BLaER1 treated with 17β-estradiol and CSF1 and Interleukin-3, amounts not matched to agents 10 nM and 100 nM (cell line): ENCODE measurements around the gene NFATC4.

Experiments used
- H3K27ac ChIP-seq, 11 experiments: shearing (Covaris generic); formaldehyde crosslinking; 2 replicates each; pipeline ENCODE4 v1.8.1; 2022
- H3K27me3 ChIP-seq, 11 experiments: shearing (Covaris generic); formaldehyde crosslinking; 2 replicates each; pipeline ENCODE4 v1.8.1; 2022
- H3K36me3 ChIP-seq, 11 experiments: shearing (Covaris generic); formaldehyde crosslinking; 2 replicates each; pipeline ENCODE4 v1.8.1; 2022
- H3K4me1 ChIP-seq, 10 experiments: shearing (Covaris generic); formaldehyde crosslinking; 2 replicates each; pipeline ENCODE4 v1.8.1; 2022
- H3K4me2 ChIP-seq, 11 experiments: shearing (Covaris generic); formaldehyde crosslinking; 2 replicates each; pipeline ENCODE4 v1.8.1; 2022
- H3K4me3 ChIP-seq, 10 experiments: shearing (Covaris generic); formaldehyde crosslinking; 2 replicates each; pipeline ENCODE4 v1.8.1; 2022
- H3K9ac ChIP-seq, 11 experiments: shearing (Covaris generic); formaldehyde crosslinking; 2 replicates each; pipeline ENCODE4 v1.8.1; 2022
- H3K9me3 ChIP-seq, 11 experiments: shearing (Covaris generic); formaldehyde crosslinking; replicated peaks in 1 of 11; 2 replicates each; pipeline ENCODE4 v1.8.1; 2022
- H4K20me1 ChIP-seq, 11 experiments: shearing (Covaris generic); formaldehyde crosslinking; 2 replicates each; pipeline ENCODE4 v1.8.1; 2022
- Cebpa-rat ChIP-seq, 11 experiments: shearing (Covaris generic); IDR thresholded peaks; 2 replicates each; pipeline ENCODE4 v1.8.1; 2022

The NFATC4 gene

DNA sequence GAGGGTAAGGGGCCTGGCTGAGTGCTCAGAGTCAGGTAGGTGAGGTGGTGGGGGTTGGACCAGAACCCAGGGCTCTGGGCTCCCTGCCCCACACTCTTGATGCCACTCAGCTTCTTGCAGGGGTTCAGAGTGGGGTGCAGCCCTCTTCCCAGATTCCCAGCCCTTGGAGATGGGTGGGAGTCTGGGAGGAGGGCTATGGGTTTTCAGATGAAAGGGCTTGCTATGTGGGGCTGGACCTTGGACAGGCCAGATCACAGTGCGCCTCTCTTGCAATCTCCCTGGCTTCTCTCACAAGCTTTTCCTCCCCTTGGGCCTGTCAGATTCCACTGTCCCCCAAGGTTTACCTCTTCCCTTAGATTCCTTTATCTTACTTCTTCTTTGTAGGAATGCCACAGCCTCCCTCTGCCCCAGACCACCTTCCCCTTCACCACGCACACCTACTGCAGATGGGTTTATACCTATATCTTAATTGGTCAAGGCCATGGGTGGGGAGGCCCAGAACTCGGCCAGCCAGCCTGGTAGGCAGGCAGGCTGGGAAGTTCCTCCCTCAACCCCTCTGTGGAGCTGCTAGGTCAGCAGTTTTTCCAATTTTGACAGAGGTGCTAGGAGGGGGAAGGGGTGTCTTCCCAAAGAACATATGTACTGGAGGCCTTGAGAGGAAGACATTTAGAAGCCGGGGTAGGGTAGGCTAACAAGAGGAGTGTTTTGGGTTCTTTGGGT, 32.2 kb downstream of the NFATC4 start:
- Histone ChIP-seq H3K9ac (peak overlapping the region in 9 of 11 experiments; percentile 67 to 80 (median 74); a peak in 17 of 22 replicates), H3K27me3 (no peaks in the 10 kb centered on the region), H3K36me3 (peaks cover 0 to 15% (median 1%) of the 10 kb centered on the region in 11 experiments; a peak in 7 of 22 replicates), H3K4me1 (peaks cover 54 to 87% (median 78%) of the 10 kb centered on the region in 10 experiments), H3K27ac (peak overlapping the region in 4 of 11 experiments; percentile 58 to 67 (median 66); a peak in 5 of 22 replicates), H3K4me2 (peak overlapping the region; percentile 92 to 99 (median 96)), H3K9me3 (no peaks in the 10 kb centered on the region), H4K20me1 (peaks cover 0 to 7% (median 0%) of the 10 kb centered on the region in 11 experiments; a peak in 3 of 22 replicates), H3K4me3 (peak overlapping the region; percentile 49 to 78 (median 68); a peak in 18 of 20 replicates)
- TF ChIP-seq Cebpa-rat (IDR thresholded peaks at IDR 0.05) = no peak

DNA sequence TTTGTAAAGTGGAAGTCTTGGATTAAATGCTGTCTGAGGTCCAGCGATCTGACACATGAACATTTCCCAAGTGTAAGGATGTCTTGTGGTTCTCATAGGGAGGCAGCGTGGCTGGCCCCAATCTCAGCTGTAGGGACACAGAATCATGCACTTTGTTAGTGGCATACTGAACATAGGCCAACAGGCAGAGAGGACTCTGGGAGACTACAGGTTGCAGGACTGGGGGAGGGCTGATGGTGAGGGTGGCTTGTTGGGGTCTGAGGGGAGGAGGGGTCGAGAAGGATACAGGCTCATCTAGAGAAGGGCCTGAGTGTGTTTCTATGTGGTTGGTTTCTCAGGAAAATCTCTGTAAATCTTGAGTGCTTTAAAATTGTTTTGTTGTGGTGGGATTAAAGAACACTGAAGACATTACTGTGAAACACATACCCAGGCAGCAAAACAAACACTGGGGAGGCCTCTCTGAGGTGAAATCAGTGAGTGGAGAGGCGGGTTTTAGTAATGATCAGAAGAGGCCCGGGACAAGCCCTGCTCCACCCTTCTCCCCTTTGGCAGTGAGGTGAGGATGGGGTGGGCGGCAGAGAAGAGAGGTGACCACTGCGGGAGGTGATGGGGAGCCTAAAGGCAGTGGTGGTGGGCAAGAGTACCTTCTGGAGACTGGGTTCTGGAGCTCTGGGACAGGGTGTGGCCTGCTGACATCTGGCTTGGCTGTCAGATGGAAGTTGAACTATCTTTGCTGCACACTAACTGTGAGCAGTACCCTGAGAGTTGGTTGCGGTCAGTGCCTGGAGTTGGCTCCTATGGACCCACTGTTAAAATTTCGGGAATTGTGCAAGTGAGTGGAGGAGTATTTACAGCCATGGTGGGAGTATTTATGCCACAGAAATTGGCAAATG, 34.1 kb downstream of the NFATC4 start:
- Histone ChIP-seq H3K4me3 (no peak overlapping the region), H4K20me1 (peaks cover 0 to 7% (median 0%) of the 10 kb centered on the region in 11 experiments; a peak in 3 of 22 replicates), H3K9ac (peak overlapping the region in 3 of 11 experiments; percentile 1 to 31 (median 2); a peak in 2 of 22 replicates), H3K27ac (no peak overlapping the region), H3K27me3 (no peaks in the 10 kb centered on the region), H3K36me3 (peaks cover 0 to 33% (median 10%) of the 10 kb centered on the region in 11 experiments; a peak in 12 of 22 replicates), H3K4me2 (peak overlapping the region; percentile 43 to 99 (median 96); a peak in 20 of 22 replicates), H3K9me3 (no peaks in the 10 kb centered on the region), H3K4me1 (peaks cover 36 to 75% (median 63%) of the 10 kb centered on the region in 10 experiments)
- TF ChIP-seq Cebpa-rat (IDR thresholded peaks at IDR 0.05) = no peak

DNA sequence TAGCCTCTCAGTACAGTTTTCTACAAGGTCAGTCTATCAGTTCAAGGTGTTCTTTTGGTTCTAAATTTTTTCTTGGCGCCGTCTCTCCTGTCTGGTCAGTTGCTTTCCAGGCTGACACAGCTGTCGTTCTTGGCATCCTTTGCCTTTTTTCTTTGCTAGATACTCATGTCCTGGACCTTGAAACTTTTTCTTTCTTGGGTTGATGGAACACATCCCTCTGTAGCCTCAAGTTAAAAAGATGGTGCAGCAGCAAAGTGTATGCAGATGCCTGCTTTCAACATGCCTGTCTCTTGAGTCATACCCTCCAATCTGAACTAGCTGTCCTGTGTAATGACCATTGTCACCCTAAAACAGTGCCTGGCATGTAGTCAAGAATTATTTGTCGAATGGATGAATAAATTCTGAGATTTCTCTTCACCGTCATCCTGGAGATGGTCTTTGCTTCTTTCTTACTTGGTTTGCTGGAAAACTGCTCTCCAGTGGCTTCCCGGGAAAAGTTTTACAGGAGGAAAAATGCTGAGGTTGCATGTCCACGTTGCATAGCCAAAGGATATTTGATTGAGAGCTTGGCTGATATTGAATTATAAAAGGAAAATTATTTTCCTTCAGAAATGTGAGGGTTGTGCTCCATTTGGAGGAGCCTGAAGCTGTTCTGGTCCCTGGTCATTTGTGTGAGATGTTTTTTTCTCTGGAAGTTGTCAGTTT, 35.5 kb downstream of the NFATC4 start:
- Histone ChIP-seq H3K36me3 (peaks cover 0 to 47% (median 20%) of the 10 kb centered on the region in 11 experiments; a peak in 16 of 22 replicates), H3K9me3 (no peaks in the 10 kb centered on the region), H4K20me1 (peaks cover 0 to 7% (median 0%) of the 10 kb centered on the region in 11 experiments; a peak in 3 of 22 replicates), H3K27me3 (no peaks in the 10 kb centered on the region), H3K9ac (no peak overlapping the region), H3K4me1 (peaks cover 22 to 77% (median 66%) of the 10 kb centered on the region in 10 experiments), H3K4me2 (peak overlapping the region in 7 of 11 experiments; percentile 9 to 49 (median 30); a peak in 7 of 22 replicates), H3K4me3 (no peak overlapping the region), H3K27ac (no peak overlapping the region)
- TF ChIP-seq Cebpa-rat (IDR thresholded peaks at IDR 0.05) = no peak

DNA sequence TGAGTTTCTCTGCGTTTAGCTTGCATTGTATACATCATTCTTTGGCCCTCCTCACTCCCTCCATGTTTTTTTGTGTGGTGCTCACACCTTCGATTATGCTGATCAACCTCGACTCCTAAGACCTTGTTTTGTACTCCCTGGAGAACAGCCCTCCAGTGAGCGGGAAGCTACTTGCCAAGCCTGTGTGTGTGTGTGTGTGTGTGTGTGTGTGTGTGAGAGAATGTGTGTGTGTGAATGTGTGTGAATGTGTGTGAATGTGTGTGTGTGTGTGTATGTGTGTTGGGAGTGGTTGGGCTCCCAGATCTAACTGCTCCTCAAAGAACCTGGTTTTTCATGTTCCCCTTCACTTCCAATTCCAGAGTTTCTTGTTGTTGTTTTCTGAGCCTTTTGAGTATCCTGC, 36.8 kb downstream of the NFATC4 start:
- Histone ChIP-seq H3K4me1 (peaks cover 13 to 84% (median 72%) of the 10 kb centered on the region in 10 experiments), H3K27ac (no peak overlapping the region), H3K9ac (no peak overlapping the region), H3K27me3 (no peaks in the 10 kb centered on the region), H3K4me3 (no peak overlapping the region), H3K4me2 (peak overlapping the region in 3 of 11 experiments; percentile 8 to 49 (median 21); a peak in 4 of 22 replicates), H3K36me3 (peaks cover 0 to 49% (median 22%) of the 10 kb centered on the region in 11 experiments; a peak in 16 of 22 replicates), H4K20me1 (peaks cover 0 to 7% (median 0%) of the 10 kb centered on the region in 11 experiments; a peak in 3 of 22 replicates), H3K9me3 (no peaks in the 10 kb centered on the region)
- TF ChIP-seq Cebpa-rat (IDR thresholded peaks at IDR 0.05) = no peak

DNA sequence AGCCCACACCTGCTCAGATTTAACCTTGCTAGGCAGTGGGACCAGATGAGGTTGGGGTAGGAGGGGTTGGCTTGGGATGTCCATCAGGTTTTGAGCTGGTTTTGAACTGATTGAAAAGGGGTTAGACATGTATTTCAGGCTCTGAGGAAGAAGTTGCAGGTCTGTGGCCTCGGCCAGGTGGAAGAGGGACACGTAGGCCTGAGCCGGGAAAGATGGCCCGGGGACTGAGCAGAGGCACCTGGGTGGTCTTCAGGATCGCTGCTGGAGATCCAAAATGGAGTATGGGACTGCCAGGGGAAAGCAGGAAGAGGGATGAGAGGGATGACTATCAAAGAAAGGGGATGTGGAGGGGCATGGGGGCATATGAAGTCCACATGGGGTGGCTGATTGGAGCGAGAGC, 38.4 kb downstream of the NFATC4 start:
- peaks cover 0 to 59% (median 22%) of the 10 kb centered on the region in 11 experiments; a peak in 16 of 22 replicates for H3K36me3 ChIP-seq
- H3K9me3 ChIP-seq = no peaks in the 10 kb centered on the region
- no peak for TF ChIP-seq Cebpa-rat (IDR thresholded peaks at IDR 0.05)

DNA sequence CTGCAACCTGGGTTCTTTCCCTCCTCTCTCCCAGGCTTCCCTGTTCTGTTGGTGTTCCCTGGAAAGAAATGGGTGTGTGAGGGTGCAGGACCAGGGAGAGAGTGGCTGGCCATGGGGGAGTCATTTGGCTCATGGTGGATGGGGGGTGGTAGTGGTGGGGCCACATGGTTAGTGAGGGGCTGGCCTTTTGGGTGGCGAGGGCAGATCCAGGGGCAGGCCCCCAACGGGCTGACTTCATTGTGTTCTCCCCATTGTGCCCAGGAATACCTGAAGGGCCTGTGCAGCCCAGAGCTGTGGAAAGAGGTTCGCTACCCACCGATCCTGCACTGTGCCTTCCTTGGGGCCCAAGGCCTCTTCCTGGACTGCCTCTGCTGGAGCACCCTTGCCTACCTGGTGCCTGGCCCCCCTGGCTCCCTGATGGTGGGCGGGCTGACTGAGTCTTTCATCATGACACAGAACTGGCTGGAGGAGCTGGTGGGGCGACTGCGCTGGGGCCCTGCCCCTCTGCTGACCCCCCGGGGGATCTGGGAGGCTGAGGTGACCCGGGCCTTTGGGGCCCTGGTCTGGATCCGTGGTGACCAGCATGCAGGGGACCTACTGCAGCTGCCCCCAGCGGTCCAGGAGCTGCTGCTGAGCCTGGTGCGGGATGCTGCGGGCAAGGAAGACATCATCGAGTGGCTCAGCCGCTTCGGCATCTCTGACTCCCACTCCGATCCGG, 39.8 kb downstream of the NFATC4 start:
- no peak for TF ChIP-seq Cebpa-rat (IDR thresholded peaks at IDR 0.05)
- peaks cover 0 to 81% (median 62%) of the 10 kb centered on the region in 10 experiments; a peak in 19 of 20 replicates for H3K4me1 ChIP-seq
- peaks cover 0 to 9% (median 0%) of the 10 kb centered on the region in 11 experiments; a peak in 2 of 22 replicates for H4K20me1 ChIP-seq
- H3K4me2 ChIP-seq = peak overlapping the region in 9 of 11 experiments; percentile 37 to 88 (median 71); a peak in 16 of 22 replicates
- no peaks in the 10 kb centered on the region for H3K27me3 ChIP-seq
- no peaks in the 10 kb centered on the region for H3K9me3 ChIP-seq
- H3K36me3 ChIP-seq = peaks cover 0 to 70% (median 23%) of the 10 kb centered on the region in 11 experiments; a peak in 17 of 22 replicates
- H3K4me3 ChIP-seq = no peak overlapping the region
- H3K27ac ChIP-seq = peak overlapping the region in 1 of 11 experiments; percentile 7; a peak in 1 of 22 replicates
- peak overlapping the region in 2 of 11 experiments; percentile 15; a peak in 1 of 22 replicates for H3K9ac ChIP-seq

More for the DNA sequence above, 38.4 kb downstream of the NFATC4 start:
- Histone ChIP-seq H3K4me1 (peaks cover 0 to 84% (median 70%) of the 10 kb centered on the region in 10 experiments; a peak in 19 of 20 replicates), H3K27ac (no peak overlapping the region), H3K27me3 (no peaks in the 10 kb centered on the region), H3K9ac (no peak overlapping the region), H3K4me3 (no peak overlapping the region), H3K4me2 (peak overlapping the region in 4 of 11 experiments; percentile 78 to 88 (median 86); a peak in 4 of 22 replicates), H4K20me1 (peaks cover 0 to 9% (median 0%) of the 10 kb centered on the region in 11 experiments; a peak in 4 of 22 replicates)

DNA sequence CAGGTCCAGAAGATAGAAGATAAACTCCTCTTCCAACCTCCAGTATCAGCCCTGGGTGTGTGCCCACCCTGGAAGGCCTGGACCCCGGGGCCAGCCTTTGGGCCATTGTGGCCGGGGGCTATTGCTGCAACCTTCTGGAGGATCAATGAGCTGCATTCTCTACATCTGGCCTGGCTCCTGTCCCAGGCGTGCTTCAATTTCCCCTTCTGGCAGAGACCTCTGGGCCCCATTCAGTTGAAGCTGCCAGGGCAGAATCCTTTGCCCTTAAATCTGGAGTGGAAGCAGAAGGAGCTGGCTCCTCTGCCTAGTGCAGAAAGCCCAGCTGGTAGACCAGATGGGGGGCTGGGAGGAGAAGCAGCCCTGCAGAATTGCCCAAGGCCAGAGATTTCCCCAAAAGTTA, 40.8 kb downstream of the NFATC4 start:
- Histone ChIP-seq H4K20me1 (peaks cover 0 to 9% (median 0%) of the 10 kb centered on the region in 11 experiments; a peak in 2 of 22 replicates), H3K4me3 (no peak overlapping the region; a peak in 2 of 20 replicates), H3K4me1 (peaks cover 0 to 72% (median 55%) of the 10 kb centered on the region in 10 experiments; a peak in 19 of 20 replicates), H3K9ac (peak overlapping the region in 3 of 11 experiments; percentile 9 to 32 (median 11); a peak in 1 of 22 replicates), H3K9me3 (no peaks in the 10 kb centered on the region), H3K4me2 (peak overlapping the region in 10 of 11 experiments; percentile 9 to 88 (median 70); a peak in 19 of 22 replicates), H3K27me3 (no peaks in the 10 kb centered on the region), H3K36me3 (peaks cover 0 to 80% (median 32%) of the 10 kb centered on the region in 11 experiments; a peak in 19 of 22 replicates), H3K27ac (peak overlapping the region in 1 of 11 experiments; percentile 5; a peak in 2 of 22 replicates)
- TF ChIP-seq Cebpa-rat (IDR thresholded peaks at IDR 0.05) = no peak
